Gastroesophageal sphincter (tissue), 4 donors: ENCODE results near the gene MAK. TPM values are rescaled to one million over a fixed set of nuclear protein-coding genes. Genes with fewer than 3 reads are reported as not detected.
"Not testable (repeated sequence)": the region's sequence is repeated elsewhere in the genome, so short reads cannot be mapped to it uniquely, and the experiment has no call there.

Experiments used
- ATAC-seq: fragments of 150-250 bp; one replicate; pipeline ENCODE4 v1.9.1; 2016; ENCODE audit warnings: mild to moderate bottlenecking, moderate library complexity
- H3K27ac ChIP-seq, 4 donors: fragments of 200-600 bp; sonication (generic) in 3 of 4; 1 replicate in 3 of 4; 2 replicates in 1 of 4; pipeline ENCODE4 v1.5.1; 2016 to 2019
- H3K27me3 ChIP-seq: fragments of 200-600 bp; sonication (generic); one replicate; pipeline ENCODE4 v1.5.1; 2019
- H3K36me3 ChIP-seq, 2 donors: fragments of 200-600 bp; sonication (generic); one replicate each; pipeline ENCODE4 v1.5.1; 2019; ENCODE audit warnings: control low read depth in 1 of 2
- H3K4me1 ChIP-seq, 3 donors: fragments of 200-600 bp; sonication (generic); 1 replicate in 2 of 3; 2 replicates in 1 of 3; pipeline ENCODE4 v1.5.1; 2016 to 2019; ENCODE audit warnings: control low read depth in 2 of 3
- H3K4me3 ChIP-seq, 2 donors: fragments of 200-600 bp; sonication (generic); one replicate each; pipeline ENCODE4 v1.5.1; 2019; ENCODE audit warnings: mild to moderate bottlenecking in 1 of 2, moderate library complexity in 1 of 2
- H3K9me3 ChIP-seq, 3 donors: fragments of 200-600 bp; sonication (generic); one replicate each; pipeline ENCODE4 v1.5.1; 2017 to 2019; ENCODE audit warnings: control low read depth in 2 of 3
- EP300 ChIP-seq: sonication (generic); formaldehyde crosslinking; IDR thresholded peaks from one replicate; pipeline ENCODE4 v1.6.1; 2017; ENCODE audit warnings: antibody characterized with exemption, mild to moderate bottlenecking
- POLR2A ChIP-seq, 2 donors: fragments of 450-650 bp; IDR thresholded peaks; one replicate each; pipeline ENCODE4 v1.6.1; 2017; ENCODE audit warnings: antibody characterized with exemption in 2 of 2, mild to moderate bottlenecking in 2 of 2, moderate library complexity in 1 of 2
- POLR2AphosphoS5 ChIP-seq: sonication (generic); formaldehyde crosslinking; IDR thresholded peaks from one replicate; pipeline ENCODE4 v1.6.1; 2017; ENCODE audit warnings: antibody characterized with exemption
- WGBS, 2 donors: methylation state at CpG; one replicate each; pipeline ENCODE4 v1.1.5; 2018; ENCODE audit warnings: low coverage in 1 of 2; 5-methylcytosine and 5-hydroxymethylcytosine counted together
- total RNA-seq, 4 donors: library from RNA; depleted of rRNA; stranded (reverse); fragments of >200 nt; gene quantifications; one replicate each; pipeline ENCODE4 v1.1.0, GENCODE V29; 2016
- TF ChIP-seq, protein P1 (sequence below), 4 experiments: fragments of 200-600 bp in 2 of 4; fragments of 450-650 bp in 2 of 4; sonication (generic) in 1 of 4; IDR thresholded peaks; one replicate each; pipeline ENCODE4 v1.5.1; 2017 to 2019; ENCODE audit warnings: antibody characterized with exemption in 4 of 4, mild to moderate bottlenecking in 2 of 4, moderate library complexity in 2 of 4

The MAK gene
- total RNA-seq, 4 donors from 2014 or later = 0.07 to 0.67 TPM; not detected in 2

DNA sequence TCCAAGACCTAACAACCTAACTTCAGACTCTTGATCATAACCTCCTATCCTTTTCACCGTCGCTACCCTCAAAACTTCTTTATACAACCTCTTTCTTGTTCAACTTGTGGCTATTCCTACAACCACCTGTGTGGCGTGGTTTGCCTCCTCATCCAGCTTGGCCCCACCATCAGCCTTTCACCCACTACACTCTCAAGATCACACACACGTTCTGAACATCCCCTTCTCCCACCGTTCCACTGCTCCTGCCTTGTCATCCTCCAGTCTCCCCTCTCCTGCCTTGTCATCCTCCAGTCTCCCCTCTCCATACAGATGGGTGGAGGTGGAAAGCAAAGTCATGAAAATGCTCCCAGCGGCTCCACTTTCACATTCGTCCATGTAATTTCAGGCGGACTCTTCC, 14.0 kb downstream of the MAK start:
- ATAC-seq = no peak
- no peak overlapping the region for H3K27ac ChIP-seq
- WGBS, 2 donors = 90 to 98% methylated on average over 6 to 8 of the region's 8 CpGs
- H3K27me3 ChIP-seq = no peaks in the 10 kb centered on the region
- no peaks in the 10 kb centered on the region for H3K4me1 ChIP-seq
- no peak overlapping the region for H3K4me3 ChIP-seq
- no peaks in the 10 kb centered on the region for H3K9me3 ChIP-seq
- peaks cover 0 to 3% of the 10 kb centered on the region in 2 donors for H3K36me3 ChIP-seq
- TF ChIP-seq, protein P1, sequence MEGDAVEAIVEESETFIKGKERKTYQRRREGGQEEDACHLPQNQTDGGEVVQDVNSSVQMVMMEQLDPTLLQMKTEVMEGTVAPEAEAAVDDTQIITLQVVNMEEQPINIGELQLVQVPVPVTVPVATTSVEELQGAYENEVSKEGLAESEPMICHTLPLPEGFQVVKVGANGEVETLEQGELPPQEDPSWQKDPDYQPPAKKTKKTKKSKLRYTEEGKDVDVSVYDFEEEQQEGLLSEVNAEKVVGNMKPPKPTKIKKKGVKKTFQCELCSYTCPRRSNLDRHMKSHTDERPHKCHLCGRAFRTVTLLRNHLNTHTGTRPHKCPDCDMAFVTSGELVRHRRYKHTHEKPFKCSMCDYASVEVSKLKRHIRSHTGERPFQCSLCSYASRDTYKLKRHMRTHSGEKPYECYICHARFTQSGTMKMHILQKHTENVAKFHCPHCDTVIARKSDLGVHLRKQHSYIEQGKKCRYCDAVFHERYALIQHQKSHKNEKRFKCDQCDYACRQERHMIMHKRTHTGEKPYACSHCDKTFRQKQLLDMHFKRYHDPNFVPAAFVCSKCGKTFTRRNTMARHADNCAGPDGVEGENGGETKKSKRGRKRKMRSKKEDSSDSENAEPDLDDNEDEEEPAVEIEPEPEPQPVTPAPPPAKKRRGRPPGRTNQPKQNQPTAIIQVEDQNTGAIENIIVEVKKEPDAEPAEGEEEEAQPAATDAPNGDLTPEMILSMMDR (IDR thresholded peaks at IDR 0.05) = no peak
- no peak for TF ChIP-seq POLR2AphosphoS5

DNA sequence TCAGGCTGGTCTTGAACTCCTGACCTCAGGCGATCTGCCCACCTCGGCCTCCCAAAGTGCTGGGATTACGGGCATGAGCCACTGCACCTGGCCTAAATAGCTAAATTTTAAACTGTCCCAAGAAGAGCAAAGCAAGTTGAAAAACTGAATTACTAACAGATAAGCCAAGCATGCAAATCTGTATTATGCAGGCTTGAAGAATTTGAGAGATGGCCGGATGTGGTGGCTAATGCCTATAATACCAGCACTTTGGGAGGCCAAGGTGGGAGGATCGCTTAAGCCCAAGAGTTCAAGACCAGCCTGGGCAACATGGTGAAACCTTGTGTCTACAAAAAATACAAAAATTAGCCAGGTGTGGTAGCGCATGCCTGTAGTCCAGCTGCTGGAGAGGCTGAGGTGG, 24.2 kb downstream of the MAK start:
- H3K27ac ChIP-seq, H3K4me1 ChIP-seq, H3K27me3 ChIP-seq, H3K4me3 ChIP-seq, H3K36me3 ChIP-seq, H3K9me3 ChIP-seq, ATAC-seq: not testable (repeated sequence)
- WGBS, 2 donors = 80% methylated on average over 1 of the region's 6 CpGs; no CpG with 5 or more reads in 1 of the 2 donors

DNA sequence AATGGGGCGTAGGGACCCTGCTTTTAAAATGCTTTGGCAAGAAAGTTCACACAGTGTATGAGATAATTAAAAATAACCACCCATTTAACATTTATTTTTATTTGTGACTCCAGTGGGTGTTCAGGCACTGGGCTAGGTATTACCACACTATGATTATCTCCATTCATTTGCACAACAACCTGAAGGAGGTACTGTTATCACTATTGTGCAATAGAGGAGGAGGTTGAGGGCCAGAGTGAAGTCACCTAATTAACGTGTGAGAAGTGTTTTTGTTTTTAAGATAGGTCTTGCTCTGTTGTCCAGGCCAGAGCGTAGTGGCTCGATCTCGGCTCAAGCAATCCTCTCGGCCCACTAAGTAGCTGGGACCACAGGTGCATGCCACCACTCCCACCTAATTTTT, 29.2 kb downstream of the MAK start:
- Histone ChIP-seq H3K36me3 (no peaks in the 10 kb centered on the region), H3K4me1 (no peaks in the 10 kb centered on the region), H3K4me3 (no peak overlapping the region), H3K27me3 (no peaks in the 10 kb centered on the region), H3K27ac (no peak overlapping the region), H3K9me3 (no peaks in the 10 kb centered on the region)
- no peak for TF ChIP-seq EP300
- TF ChIP-seq, protein P1 (IDR thresholded peaks at IDR 0.05) = no peak
- 80 to 90% methylated on average over 2 to 6 of the region's 6 CpGs for WGBS, 2 donors
- ATAC-seq = no peak

DNA sequence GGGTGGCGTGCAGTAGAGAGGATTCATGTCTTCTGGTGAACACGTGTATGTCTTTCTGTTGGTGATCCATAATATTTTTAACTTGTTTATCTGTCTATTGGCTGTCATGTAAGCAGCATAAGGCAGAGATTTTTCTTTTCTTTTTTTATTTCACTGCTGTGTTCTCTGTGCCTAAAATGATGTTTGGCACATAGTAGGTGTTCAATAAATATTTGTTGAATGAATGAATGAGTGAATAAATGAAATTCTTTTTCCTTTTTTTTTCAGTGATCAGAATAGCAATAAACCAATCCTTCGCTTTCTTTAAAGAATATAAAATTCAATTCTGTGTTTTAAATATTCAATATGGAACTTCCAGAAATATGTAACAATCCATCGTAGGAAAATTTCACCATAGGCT, 30.0 kb downstream of the MAK start:
- WGBS, 2 donors = 93 to 96% methylated on average over 3 to 4 of the region's 4 CpGs
- Histone ChIP-seq H3K36me3 (no peaks in the 10 kb centered on the region), H3K9me3 (no peaks in the 10 kb centered on the region), H3K4me3 (no peak overlapping the region), H3K27me3 (no peaks in the 10 kb centered on the region), H3K27ac (no peak overlapping the region), H3K4me1 (no peaks in the 10 kb centered on the region)
- TF ChIP-seq, protein P1 (IDR thresholded peaks at IDR 0.05) = no peak
- TF ChIP-seq POLR2A (IDR thresholded peaks at IDR 0.05) (no peak), EP300 (no peak), POLR2AphosphoS5 (no peak)
- ATAC-seq = no peak

DNA sequence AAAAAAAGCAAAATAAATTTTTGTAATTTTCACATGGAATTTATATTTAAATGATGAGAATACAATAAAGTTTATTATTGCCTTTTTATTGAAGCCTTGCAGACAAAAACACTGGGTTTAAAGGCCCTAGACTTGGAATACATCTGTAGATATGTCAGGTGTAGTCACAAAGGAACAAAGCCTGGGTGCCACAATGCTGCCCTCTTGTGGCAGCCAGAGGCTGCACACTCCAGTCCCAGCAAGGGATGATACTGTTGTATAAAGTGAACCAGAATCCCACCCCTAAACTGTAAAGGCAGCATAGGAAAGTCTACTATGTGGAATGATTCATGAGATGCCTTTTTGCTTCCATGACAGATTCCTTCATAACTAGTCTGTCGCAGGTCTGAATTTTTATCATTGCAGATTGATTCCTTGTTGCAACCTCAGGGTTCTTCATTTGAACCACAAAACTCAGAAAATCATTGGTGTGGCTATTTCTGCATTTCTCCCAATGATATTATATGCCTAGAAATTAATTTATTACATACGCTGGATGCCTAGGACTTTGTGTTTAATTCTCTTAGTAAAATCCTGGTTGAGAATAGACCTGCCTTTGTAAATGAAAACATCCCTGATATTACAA, 37.0 kb downstream of the MAK start:
- no peak overlapping the region for H3K27ac ChIP-seq
- H3K4me3 ChIP-seq = no peak overlapping the region
- no peak for TF ChIP-seq EP300
- TF ChIP-seq, protein P1 (IDR thresholded peaks at IDR 0.05) = peak; percentile 82 to 98 (median 92)
- no peaks in the 10 kb centered on the region for H3K9me3 ChIP-seq
- WGBS, 2 donors = 24 to 40% methylated on average over 2 of the region's 2 CpGs
- ATAC-seq = peak; percentile 69
- H3K36me3 ChIP-seq = peaks cover 0 to 5% of the 10 kb centered on the region in 2 donors
- H3K27me3 ChIP-seq = no peaks in the 10 kb centered on the region
- H3K4me1 ChIP-seq = no peaks in the 10 kb centered on the region
